HG03139 (cell line): Measurements from ENCODE around the gene SNX25.
"Not testable (repeated sequence)": the region's sequence is repeated elsewhere in the genome, so short reads cannot be mapped to it uniquely, and the experiment has no call there.

Experiments used
- ATAC-seq: cut with Tn5 transposase; IDR thresholded peaks from one replicate; pipeline ENCODE4 v1.9.1; 2021; ENCODE audit not compliant: unreplicated experiment

Gene SNX25

GRCh38 chr4:185204238-185204910 is 5.0 kb upstream of the SNX25 start:
- ATAC-seq: no peak

DNA sequence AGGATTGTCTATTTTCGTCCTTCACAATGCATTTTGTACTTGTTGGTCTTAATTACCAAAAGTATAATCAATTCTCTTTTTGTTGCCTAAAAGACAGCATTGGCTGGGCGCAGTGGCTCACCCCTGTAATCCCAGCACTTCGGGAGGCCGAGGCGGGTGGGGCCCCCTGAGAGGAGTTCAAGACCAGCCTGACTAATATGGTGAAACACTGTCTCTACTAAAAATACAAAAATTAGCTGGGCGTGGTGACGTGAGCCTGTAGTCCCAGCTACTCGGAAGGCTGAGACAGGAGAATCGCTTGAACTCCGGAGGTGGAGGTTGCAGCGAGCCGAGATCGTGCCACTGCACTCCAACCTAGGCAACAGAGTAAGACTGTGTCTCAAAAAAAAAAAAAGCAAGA is 4.3 kb upstream of the SNX25 start:
- not testable (repeated sequence) for ATAC-seq

DNA sequence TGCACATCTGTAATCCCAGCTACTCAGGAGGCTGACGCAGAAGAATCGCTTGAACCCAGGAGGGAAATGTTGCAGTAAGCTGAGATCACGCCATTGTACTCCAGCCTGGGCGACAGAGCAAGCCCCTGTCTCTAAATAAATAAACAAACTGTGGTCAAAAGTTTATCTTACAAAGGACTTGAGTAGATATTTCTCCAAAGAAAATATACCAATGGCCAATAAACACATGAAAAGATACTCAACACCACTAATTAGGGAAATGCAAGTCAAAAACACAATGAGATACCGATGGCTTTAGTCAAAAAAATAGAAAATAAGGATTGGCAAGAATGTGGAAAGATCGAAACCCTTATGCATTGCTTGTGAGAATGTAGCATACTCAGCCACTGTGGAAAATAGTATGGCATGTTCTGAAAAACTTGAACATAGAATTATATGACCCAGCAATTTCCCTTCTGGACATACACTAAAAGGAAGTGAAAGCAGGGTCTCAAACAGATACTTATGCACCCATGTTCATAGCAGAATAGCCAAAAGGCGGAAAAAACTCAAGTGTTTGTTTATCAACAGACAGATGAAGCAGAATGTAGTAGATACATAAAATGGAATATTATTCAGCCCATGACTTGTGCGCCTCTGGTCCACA is 3.6 kb upstream of the SNX25 start:
- no peak for ATAC-seq

GRCh38 chr4:185207466-185207865 is 1.9 kb upstream of the SNX25 start:
- ATAC-seq: no peak

DNA sequence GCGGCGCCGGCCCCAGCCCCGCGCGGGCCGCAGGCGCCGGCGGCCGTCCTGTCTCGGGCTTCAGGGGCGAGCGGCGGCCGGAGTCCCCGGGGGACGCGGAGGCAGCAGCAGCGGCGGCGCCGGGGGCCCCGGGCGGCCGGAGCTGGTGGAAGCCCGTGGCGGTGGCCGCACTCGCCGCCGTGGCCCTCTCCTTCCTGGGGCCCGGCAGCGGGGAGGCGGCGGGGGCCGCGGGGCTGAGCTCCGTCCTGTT is 379 bp downstream of the SNX25 start:
- ATAC-seq: peak; percentile 13

- ATAC-seq: peak; percentile 15
Measured at GRCh38 chr4:185210102-185210981, 944 bp downstream of the SNX25 start.

DNA sequence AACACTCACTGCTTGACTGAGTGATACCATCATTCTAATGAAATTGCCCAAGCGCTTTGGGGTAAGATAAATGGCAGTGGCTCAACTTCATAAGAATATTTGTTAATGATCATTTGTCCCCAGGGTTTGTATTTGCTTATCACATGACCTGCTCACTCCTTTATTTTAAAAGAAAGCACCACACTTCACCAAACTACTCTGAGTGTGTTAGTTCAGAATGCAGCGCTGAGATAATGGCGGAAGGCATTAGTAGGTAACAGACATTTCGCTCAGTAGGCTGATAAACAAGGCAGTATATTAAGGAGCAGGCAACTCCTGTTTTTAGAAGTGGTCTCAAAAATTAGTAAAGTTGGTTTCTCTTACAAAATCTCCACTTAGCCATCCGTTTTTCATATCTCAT is 1.6 kb downstream of the SNX25 start:
- ATAC-seq: no peak

GRCh38 chr4:185211641-185212040 is 2.2 kb downstream of the SNX25 start:
- ATAC-seq: no peak

DNA sequence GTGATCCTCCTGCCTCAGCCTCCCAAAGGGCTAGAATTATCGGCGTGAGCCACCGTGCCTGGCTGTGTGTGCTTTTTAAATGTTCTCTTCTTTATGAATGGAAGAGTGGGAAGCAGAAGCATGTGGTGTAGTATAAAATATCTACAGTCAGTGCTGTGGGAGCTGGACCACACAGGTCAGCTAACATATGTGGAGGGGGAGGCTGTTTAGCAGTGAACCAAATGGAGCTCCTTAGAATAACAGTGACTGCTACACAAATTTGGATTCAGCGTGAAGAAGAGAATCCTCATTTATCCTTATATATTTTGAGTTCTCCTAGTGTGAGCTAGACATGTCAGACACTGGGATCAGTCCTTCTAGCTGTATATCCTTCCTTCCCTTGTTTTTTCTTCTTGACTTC is 3.2 kb downstream of the SNX25 start:
- ATAC-seq: no peak

DNA sequence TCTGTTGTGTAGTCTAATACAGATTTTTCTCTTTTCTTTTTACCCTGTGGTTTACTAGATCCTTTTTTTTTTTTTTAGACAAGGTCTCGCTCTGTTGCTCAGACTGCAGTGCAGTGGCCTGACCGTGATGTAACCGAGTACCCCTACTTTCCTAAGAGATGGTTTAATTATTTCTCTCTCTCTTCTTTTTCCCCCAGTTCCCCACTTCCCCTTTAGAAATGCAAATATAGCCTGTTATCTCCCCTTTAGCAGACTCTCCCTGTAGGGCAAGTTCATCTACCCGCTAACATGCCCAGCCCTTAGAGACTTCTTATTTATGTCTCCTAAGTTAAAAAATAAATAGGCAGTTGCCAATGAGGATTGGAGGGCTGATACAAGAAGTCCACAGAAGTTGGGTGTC is 4.5 kb downstream of the SNX25 start:
- peak; percentile 42 for ATAC-seq

GRCh38 chr4:185215261-185215660 is 5.9 kb downstream of the SNX25 start:
- ATAC-seq: no peak

GRCh38 chr4:185217408-185217975 is 8.1 kb downstream of the SNX25 start:
- no peak for ATAC-seq

DNA sequence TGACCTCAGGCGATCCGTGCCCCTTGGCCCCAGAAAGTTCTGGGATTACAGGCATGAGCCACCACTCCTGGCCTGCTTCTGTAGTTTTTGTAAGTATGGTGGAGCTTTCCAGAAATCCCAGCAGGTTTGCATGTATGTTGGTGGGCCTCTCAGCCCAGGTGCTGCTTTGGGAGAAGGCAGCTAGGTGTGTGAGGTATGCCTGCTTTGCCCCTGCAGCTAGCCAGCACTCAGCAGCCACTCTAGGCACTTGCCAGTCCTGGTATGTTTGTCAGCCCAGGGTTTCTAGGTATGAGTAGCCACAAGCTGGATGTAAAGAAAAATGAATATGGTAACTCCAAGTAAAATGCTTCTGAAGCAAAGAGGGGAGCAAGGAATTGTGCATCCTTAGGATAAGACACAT is 8.9 kb downstream of the SNX25 start:
- ATAC-seq: no peak

DNA sequence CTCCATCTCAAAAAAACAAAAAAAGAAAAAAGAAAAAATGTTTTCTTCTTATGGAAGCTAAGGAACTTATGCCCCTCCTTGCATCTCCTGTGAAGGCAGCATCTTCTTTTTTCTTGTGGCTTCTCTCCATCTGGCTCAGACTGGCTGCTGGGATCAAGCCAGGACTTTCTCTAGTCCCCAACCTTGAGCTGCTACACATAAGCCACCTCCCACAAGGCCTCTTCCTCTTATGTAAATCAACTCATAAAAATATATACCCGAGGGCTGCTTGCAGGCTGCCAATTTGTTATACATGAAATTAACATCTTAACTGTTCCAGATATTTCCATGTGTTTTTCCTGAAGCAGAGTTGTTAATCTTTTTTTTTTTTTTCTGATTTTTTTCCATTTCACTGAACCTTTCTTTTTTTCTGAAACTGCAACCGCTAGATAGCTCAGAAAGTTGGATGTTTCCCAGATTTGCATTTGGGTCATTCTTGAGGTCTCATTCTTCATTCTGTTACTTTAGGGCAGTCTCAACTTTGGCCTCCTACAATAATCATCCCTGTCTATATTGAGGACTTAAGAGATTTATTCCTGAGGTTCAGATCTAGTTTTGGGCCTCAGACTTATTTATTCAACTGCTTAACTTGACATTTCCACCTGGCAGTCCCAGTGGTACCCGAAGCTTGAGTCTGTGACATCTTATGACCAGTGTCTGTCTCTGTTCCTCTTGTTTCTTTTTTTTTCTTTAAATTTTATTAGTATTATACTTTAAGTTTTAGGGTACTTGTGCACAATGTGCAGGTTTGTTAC is 10.3 kb downstream of the SNX25 start:
- peak; percentile 67 for ATAC-seq

DNA sequence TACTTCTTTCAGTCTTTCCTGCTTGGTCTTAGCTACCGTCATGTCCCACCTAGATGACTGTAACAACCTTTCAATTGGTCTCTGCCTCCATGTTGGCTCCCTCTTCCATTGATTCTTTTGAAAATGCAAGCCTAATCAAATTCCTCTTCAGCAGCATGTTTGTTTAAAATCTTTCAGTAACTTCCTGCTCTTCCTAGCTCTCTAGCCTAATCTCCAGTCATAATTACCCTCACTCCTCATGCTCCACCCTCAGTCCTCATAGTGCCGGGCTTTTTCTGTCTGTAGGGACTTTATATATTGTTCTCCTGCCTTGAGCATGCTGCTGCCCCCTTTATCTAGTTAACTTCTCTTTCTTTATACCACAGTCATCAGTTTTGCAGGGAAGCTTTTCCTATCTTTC is 12.1 kb downstream of the SNX25 start:
- ATAC-seq: no peak

DNA sequence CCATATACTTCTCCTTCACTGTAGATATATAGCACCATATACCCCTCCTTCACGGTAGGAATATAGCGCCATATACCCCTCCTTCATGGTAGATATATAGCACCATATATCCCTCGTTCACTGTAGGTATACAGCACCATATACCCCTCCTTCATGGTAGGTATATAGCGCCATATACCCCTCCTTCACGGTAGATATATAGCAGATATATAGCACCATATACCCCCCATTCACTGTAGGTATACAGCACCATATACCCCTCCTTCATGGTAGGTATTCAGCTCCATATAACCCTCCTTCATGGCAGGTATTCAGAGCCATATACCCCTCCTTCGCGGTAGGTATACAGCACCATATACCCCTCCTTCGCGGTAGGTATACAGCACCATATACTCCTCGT is 12.5 kb downstream of the SNX25 start:
- ATAC-seq: no peak

GRCh38 chr4:185222598-185222997 is 13.2 kb downstream of the SNX25 start:
- no peak for ATAC-seq

DNA sequence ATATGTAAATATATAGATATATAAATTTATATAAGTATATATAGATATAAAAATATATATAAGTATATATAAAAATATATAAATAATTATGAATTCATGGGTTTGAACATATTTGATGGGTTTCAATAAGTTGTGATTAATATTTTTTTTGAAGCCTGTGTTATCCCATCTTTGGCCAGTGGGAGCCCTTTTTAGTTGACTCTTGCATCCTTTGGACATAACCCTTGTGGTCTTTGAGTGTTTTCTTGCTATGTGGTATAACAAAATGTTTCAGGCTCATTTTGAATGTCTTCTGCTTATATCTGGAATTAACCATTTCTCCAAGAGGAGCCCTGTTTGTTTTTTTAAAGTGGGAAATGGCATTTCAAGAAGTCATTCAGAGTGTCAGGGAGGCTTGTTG is 15.2 kb downstream of the SNX25 start:
- no peak for ATAC-seq

GRCh38 chr4:185225940-185226339 is 16.5 kb downstream of the SNX25 start:
- ATAC-seq: no peak

DNA sequence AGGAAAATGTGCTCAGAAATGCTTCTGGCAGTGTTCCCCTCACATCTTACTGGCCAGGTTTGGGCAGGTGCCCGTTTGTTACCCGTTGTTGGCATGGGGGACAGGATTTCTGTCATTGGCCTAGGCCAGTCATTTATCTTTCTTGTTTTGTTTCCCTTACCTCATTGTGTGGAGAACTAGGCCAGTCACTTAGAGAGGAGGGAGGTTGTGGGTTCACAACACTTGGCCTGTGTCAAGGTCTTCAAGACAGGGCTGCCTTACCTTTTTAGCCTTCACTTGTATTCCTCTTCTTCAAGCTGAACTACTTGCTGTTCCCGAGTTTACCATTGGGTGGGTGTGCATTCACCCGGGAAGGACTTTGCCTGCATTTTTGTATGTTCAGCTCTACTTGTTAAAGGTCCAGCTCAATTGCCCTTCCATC is 17.7 kb downstream of the SNX25 start:
- ATAC-seq: no peak

- ATAC-seq: no peak
Measured at GRCh38 chr4:185227713-185228278, 18.4 kb downstream of the SNX25 start.
